Esophagus muscularis mucosa (tissue), 4 donors: ENCODE results near the gene ANHX. TPM values are rescaled to one million over a fixed set of nuclear protein-coding genes. Genes with fewer than 3 reads are reported as not detected.

ENCODE experiments used
- DNase-seq: peaks from one replicate; pipeline ENCODE4 v3.0.0-alpha.2; 2017; ENCODE audit errors: extremely low spot score
- H3K27ac ChIP-seq, 4 donors: fragments of 200-600 bp; sonication (generic); replicated peaks in 1 of 4; 1 replicate in 3 of 4; 2 replicates in 1 of 4; pipeline ENCODE4 v1.5.1; 2016 to 2019; ENCODE audit warnings: mild to moderate bottlenecking in 1 of 4
- H3K27me3 ChIP-seq, 4 donors: fragments of 200-600 bp; sonication (generic); one replicate each; pipeline versions ENCODE4 v1.5.1 to v1.6.0; 2016 to 2019
- H3K36me3 ChIP-seq, 4 donors: fragments of 200-600 bp; sonication (generic); one replicate each; pipeline ENCODE4 v1.5.1; 2016 to 2019
- H3K4me1 ChIP-seq, 4 donors: fragments of 200-600 bp; sonication (generic); one replicate each; pipeline ENCODE4 v1.5.1; 2016 to 2019
- H3K4me3 ChIP-seq, 4 donors: fragments of 200-600 bp; sonication (generic); 1 replicate in 2 of 4; 2 replicates in 2 of 4; pipeline ENCODE4 v1.5.1; 2016 to 2019; ENCODE audit warnings: mild to moderate bottlenecking in 4 of 4, moderate library complexity in 1 of 4
- H3K9me3 ChIP-seq, 4 donors: fragments of 200-600 bp; sonication (generic); 1 replicate in 3 of 4; 2 replicates in 1 of 4; pipeline ENCODE4 v1.5.1; 2016 to 2019
- CTCF ChIP-seq, 3 experiments: fragments of 200-600 bp in 2 of 3; fragments of 450-650 bp in 1 of 3; sonication (generic) in 2 of 3; IDR thresholded peaks; one replicate each; pipeline ENCODE4 v1.5.1; 2017 to 2019; ENCODE audit warnings: antibody characterized with exemption in 3 of 3, mild to moderate bottlenecking in 2 of 3, moderate library complexity in 1 of 3
- EP300 ChIP-seq: sonication (generic); formaldehyde crosslinking; IDR thresholded peaks from one replicate; pipeline ENCODE4 v1.6.1; 2017; ENCODE audit warnings: antibody characterized with exemption
- POLR2A ChIP-seq: fragments of 450-650 bp; IDR thresholded peaks from one replicate; pipeline ENCODE4 v1.6.1; 2017; ENCODE audit warnings: antibody characterized with exemption, moderate library complexity, mild to moderate bottlenecking, low read depth
- POLR2AphosphoS5 ChIP-seq, 2 donors: sonication (generic); formaldehyde crosslinking; IDR thresholded peaks; one replicate each; pipeline ENCODE4 v1.6.1; 2017; ENCODE audit warnings: antibody characterized with exemption in 2 of 2
- WGBS: methylation state at CpG from one replicate; pipeline ENCODE4 v1.1.5; 2018; 5-methylcytosine and 5-hydroxymethylcytosine counted together
- intact Hi-C: fragments of 100-400 bp; cut with DNase I; formaldehyde crosslinking; loops from one replicate; pipeline ENCODE4 v1.15.1; 2023
- total RNA-seq, 4 donors: library from RNA; depleted of rRNA; stranded (reverse); fragments of >200 nt; gene quantifications; one replicate each; pipeline versions ENCODE4 v1.1.0 to v1.2.1, GENCODE V29; 2016

ANHX gene
- total RNA-seq, 4 donors from 2014 or later = not detected

GRCh38 chr12:133231001-133231400 lies 4.7 kb downstream of the ANHX start:
- Histone ChIP-seq H3K4me1 (no peaks in the 10 kb centered on the region), H3K4me3 (no peak overlapping the region), H3K9me3 (peaks cover 0 to 26% (median 12%) of the 10 kb centered on the region in 4 donors), H3K27ac (no peak overlapping the region), H3K27me3 (peaks cover 0 to 17% (median 2%) of the 10 kb centered on the region in 4 donors), H3K36me3 (no peaks in the 10 kb centered on the region)
- WGBS = 81% methylated on average over 3 of the region's 3 CpGs
- intact Hi-C loops = no loop called here
- DNase-seq = no peak
- TF ChIP-seq POLR2AphosphoS5 (IDR thresholded peaks at IDR 0.05) (no peak), POLR2A (no peak), CTCF (IDR thresholded peaks at IDR 0.05) (no peak), EP300 (no peak)

- Histone ChIP-seq H3K27ac (no peak overlapping the region), H3K36me3 (no peaks in the 10 kb centered on the region), H3K9me3 (peaks cover 0 to 29% (median 12%) of the 10 kb centered on the region in 4 donors), H3K27me3 (peaks cover 0 to 5% (median 0%) of the 10 kb centered on the region in 4 donors), H3K4me3 (no peak overlapping the region), H3K4me1 (no peaks in the 10 kb centered on the region)
- DNase-seq = no peak
- intact Hi-C loops = no loop called here
- WGBS = 84% methylated on average over 4 of the region's 7 CpGs
- no peak for TF ChIP-seq CTCF (IDR thresholded peaks at IDR 0.05)
- TF ChIP-seq POLR2A = no peak
- no peak for TF ChIP-seq POLR2AphosphoS5 (IDR thresholded peaks at IDR 0.05)
- no peak for TF ChIP-seq EP300
Measured at GRCh38 chr12:133227281-133227852, 8.3 kb downstream of the ANHX start.

- 81% methylated on average over 7 of the region's 8 CpGs for WGBS
- no peak for DNase-seq
Measured at GRCh38 chr12:133226690-133227089, 9.0 kb downstream of the ANHX start.

GRCh38 chr12:133225527-133225926 lies 10.2 kb downstream of the ANHX start:
- DNase-seq = no peak
- no peak overlapping the region for H3K4me3 ChIP-seq
- TF ChIP-seq CTCF (IDR thresholded peaks at IDR 0.05) (no peak), POLR2AphosphoS5 (IDR thresholded peaks at IDR 0.05) (no peak), POLR2A (no peak), EP300 (no peak)
- no peaks in the 10 kb centered on the region for H3K4me1 ChIP-seq
- H3K27me3 ChIP-seq = no peaks in the 10 kb centered on the region
- 88% methylated on average over 2 of the region's 4 CpGs for WGBS
- H3K9me3 ChIP-seq = peaks cover 0 to 46% (median 18%) of the 10 kb centered on the region in 4 donors
- no peak overlapping the region for H3K27ac ChIP-seq
- intact Hi-C loops = no loop called here
- no peaks in the 10 kb centered on the region for H3K36me3 ChIP-seq

More at GRCh38 chr12:133226690-133227089, 9.0 kb downstream of the ANHX start:
- peaks cover 0 to 35% (median 13%) of the 10 kb centered on the region in 4 donors for H3K9me3 ChIP-seq
- H3K27ac ChIP-seq = no peak overlapping the region
- no peaks in the 10 kb centered on the region for H3K27me3 ChIP-seq
- no peaks in the 10 kb centered on the region for H3K36me3 ChIP-seq
- intact Hi-C loops = no loop called here
- H3K4me1 ChIP-seq = no peaks in the 10 kb centered on the region
- TF ChIP-seq CTCF (IDR thresholded peaks at IDR 0.05) (no peak), EP300 (no peak)
- H3K4me3 ChIP-seq = no peak overlapping the region

GRCh38 chr12:133222211-133222610 lies 13.5 kb downstream of the ANHX start:
- no peak for TF ChIP-seq EP300
- no peak for TF ChIP-seq POLR2A
- TF ChIP-seq CTCF (IDR thresholded peaks at IDR 0.05) = no peak
- no peak for TF ChIP-seq POLR2AphosphoS5 (IDR thresholded peaks at IDR 0.05)
- 77% methylated on average over 10 of the region's 10 CpGs for WGBS
- no peak overlapping the region for H3K4me3 ChIP-seq
- peaks cover 0 to 67% (median 35%) of the 10 kb centered on the region in 4 donors for H3K9me3 ChIP-seq
- H3K4me1 ChIP-seq = no peaks in the 10 kb centered on the region
- intact Hi-C loops = no loop called here
- no peaks in the 10 kb centered on the region for H3K27me3 ChIP-seq
- no peak overlapping the region for H3K27ac ChIP-seq
- no peak for DNase-seq
- no peaks in the 10 kb centered on the region for H3K36me3 ChIP-seq
